K562 (cell line): ENCODE results near the gene C1orf198. TPM values are rescaled to one million over a fixed set of nuclear protein-coding genes. Genes with fewer than 3 reads are reported as not detected.

Experiments used
- BRD4 ChIP-seq: fragments of 200-600 bp; sonication (generic); IDR thresholded peaks from 2 replicates; pipeline ENCODE4 v1.6.1; 2017; ENCODE audit warnings: inconsistent platforms
- JUND ChIP-seq, 2 experiments: IDR thresholded peaks; 2 replicates in 1 of 2; 3 replicates in 1 of 2; pipeline ENCODE4 v1.6.1; 2011; ENCODE audit warnings: borderline replicate concordance in 2 of 2, low read depth in 2 of 2, low read length in 2 of 2, improper control_type of control experiment in 1 of 2, missing biosample characterization in 1 of 2, missing genetic modification characterization in 1 of 2, missing genetic modification reagents in 1 of 2
- LARP7 ChIP-seq: fragments of 450-650 bp; IDR thresholded peaks from 2 replicates; pipeline ENCODE4 v1.6.1; 2016
- REST ChIP-seq, 2 experiments: fragments of 450-650 bp; formaldehyde crosslinking in 1 of 2; IDR thresholded peaks; 2 replicates each; pipeline versions ENCODE4 v1.4.0 to v1.6.1; 2014 to 2020; ENCODE audit warnings: mild to moderate bottlenecking in 2 of 2, borderline replicate concordance in 1 of 2, low read depth in 1 of 2
- SP1 ChIP-seq: sonication (generic); formaldehyde crosslinking; IDR thresholded peaks from 2 replicates; pipeline ENCODE4 v1.8.1; 2022; ENCODE audit warnings: mild to moderate bottlenecking, missing genetic modification reagents
- STAT6 ChIP-seq: sonication (generic); formaldehyde crosslinking; IDR thresholded peaks from 2 replicates; pipeline ENCODE4 v1.8.1; 2023; ENCODE audit warnings: mild to moderate bottlenecking, missing genetic modification reagents
- TCF3 ChIP-seq: sonication (generic); formaldehyde crosslinking; IDR thresholded peaks from 2 replicates; pipeline ENCODE4 v1.4.0; 2020; ENCODE audit warnings: mild to moderate bottlenecking, missing genetic modification reagents
- TEAD1 ChIP-seq, 2 experiments: fragments of 450-650 bp in 1 of 2; sonication (generic) in 1 of 2; formaldehyde crosslinking; IDR thresholded peaks; 2 replicates each; pipeline versions ENCODE4 v1.4.0 to v1.8.0; 2020 to 2022; ENCODE audit warnings: mild to moderate bottlenecking in 2 of 2, missing genetic modification reagents in 1 of 2
- XRCC5 ChIP-seq: fragments of 200-400 bp; formaldehyde crosslinking; IDR thresholded peaks from 2 replicates; pipeline ENCODE4 v1.6.1; 2017; ENCODE audit warnings: low read depth, mild to moderate bottlenecking, low read length
- ZBTB33 ChIP-seq: sonication (generic); formaldehyde crosslinking; IDR thresholded peaks from 2 replicates; pipeline ENCODE4 v1.8.1; 2023; ENCODE audit warnings: mild to moderate bottlenecking, missing genetic modification reagents
- ZNF263 ChIP-seq: sonication (generic); formaldehyde crosslinking; IDR thresholded peaks from 2 replicates; pipeline ENCODE4 v1.8.0; 2022; ENCODE audit warnings: mild to moderate bottlenecking, missing genetic modification reagents, borderline replicate concordance
- polyA plus RNA-seq, 8 experiments: library from polyadenylated mRNA; depleted of rRNA in 4 of 8; stranded (reverse) in 5 of 8; unstranded in 3 of 8; fragments of >200 nt; fragmentation: Nextera tagmentation in 2 of 8; fragmentation: Illumina TruSeq in 1 of 8; extraction: Ambion mirVana in 2 of 8; extraction: Trizol in 1 of 8; gene quantifications; 2 replicates each; pipeline versions ENCODE4 v1.2.1 to v1.2.3, GENCODE V29; 2011 to 2014; ENCODE audit warnings: inconsistent platforms in 1 of 8, missing spikeins in 1 of 8
- total RNA-seq, 7 experiments: library from RNA; depleted of rRNA in 6 of 7; stranded (reverse); fragments of >200 nt in 6 of 7; fragmentation: Illumina TruSeq in 2 of 7; extraction: Trizol in 2 of 7; gene quantifications; 2 replicates each; pipeline versions ENCODE4 v1.2.1 to v1.2.3, GENCODE V29; 2011 to 2021; ENCODE audit warnings: low replicate concordance in 1 of 7

C1orf198 gene
- total and polyA plus RNA-seq, 9 of the 15 experiments (the other 6 are each of a cell fraction or from before 2014, with no cell fraction given), result 2.0 to 15.1 (median 10.4) TPM

GRCh38 chr1:230917284-230918135 is 49.2 kb upstream of the C1orf198 start (continued):
- TF ChIP-seq STAT6 (CRISPR knock-in tag) (0 out of 2 replicates have a peak, but pooled peaks have one; percentile 77), TEAD1 (CRISPR knock-in tag; IDR thresholded peaks at IDR 0.05) (peak; percentile 44 to 49; a peak in 2 of 4 replicates), REST (IDR thresholded peaks at IDR 0.05; ENCODE audit: borderline replicate concordance) (peak; percentile 70), REST (CRISPR knock-in tag; IDR thresholded peaks at IDR 0.05; ENCODE audit: low read depth) (no peak), BRD4 (no peak), SP1 (CRISPR knock-in tag) (0 out of 2 replicates have a peak, but pooled peaks have one; percentile 37), TCF3 (CRISPR knock-in tag) (peak; percentile 40; the same call in 1 of the 2 replicates), ZNF263 (peak; percentile 74; the same call in 1 of the 2 replicates), JUND (IDR thresholded peaks at IDR 0.05; ENCODE audit: borderline replicate concordance, low read depth, low read length) (0 out of 2 replicates have a peak, but pooled peaks have one; percentile 30), JUND (tag; IDR thresholded peaks at IDR 0.05; ENCODE audit: borderline replicate concordance, low read depth, low read length) (no peak), ZBTB33 (CRISPR knock-in tag) (0 out of 2 replicates have a peak, but pooled peaks have one; percentile 21), XRCC5 (0 out of 2 replicates have a peak, but pooled peaks have one; percentile 63), LARP7 (no peak)
